Thoracic aorta (tissue), 2 donors: ENCODE data around the gene AMPD3. TPM values are rescaled to one million over a fixed set of nuclear protein-coding genes. Genes with fewer than 3 reads are reported as not detected.
"Not testable (repeated sequence)": the region's sequence is repeated elsewhere in the genome, so short reads cannot be mapped to it uniquely, and the experiment has no call there.

ENCODE experiments used
- ATAC-seq: fragments of 150-250 bp; one replicate; pipeline ENCODE4 v1.8.0; 2017; ENCODE audit warnings: low read depth; ENCODE audit not compliant: insufficient number of reproducible peaks, low FRiP score
- DNase-seq: peaks from one replicate; pipeline ENCODE4 v3.0.0-alpha.2; 2020; ENCODE audit warnings: low spot score
- H3K27ac ChIP-seq, 2 donors: fragments of 200-600 bp; sonication (generic); 1 replicate in 1 of 2; 2 replicates in 1 of 2; pipeline ENCODE4 v1.5.1; 2016; ENCODE audit warnings: mild to moderate bottlenecking in 2 of 2, moderate library complexity in 2 of 2
- H3K27me3 ChIP-seq: fragments of 200-600 bp; sonication (generic); replicated peaks from 2 replicates; pipeline ENCODE4 v1.6.0; 2016; ENCODE audit warnings: mild to moderate bottlenecking; ENCODE audit not compliant: insufficient read depth
- H3K36me3 ChIP-seq: fragments of 200-600 bp; sonication (generic); one replicate; pipeline ENCODE4 v1.5.1; 2016
- H3K4me1 ChIP-seq, 2 donors: fragments of 200-600 bp; sonication (generic); 1 replicate in 1 of 2; 2 replicates in 1 of 2; pipeline versions ENCODE4 v1.5.1 to v1.6.0; 2016; ENCODE audit warnings: low read depth in 2 of 2, mild to moderate bottlenecking in 1 of 2; ENCODE audit not compliant: control insufficient read depth in 1 of 2
- H3K4me3 ChIP-seq: fragments of 200-600 bp; sonication (generic); 2 replicates; pipeline ENCODE4 v1.5.1; 2016; ENCODE audit warnings: mild to moderate bottlenecking
- H3K9me3 ChIP-seq: fragments of 200-600 bp; sonication (generic); 2 replicates; pipeline ENCODE4 v1.5.1; 2016
- total RNA-seq, 2 donors: library from RNA; depleted of rRNA; stranded (reverse); fragments of >200 nt; gene quantifications; one replicate each; pipeline versions ENCODE4 v1.1.0 to v1.2.3, GENCODE V29; 2016
- TF ChIP-seq, protein P1 (sequence below): fragments of 200-600 bp; sonication (generic); IDR thresholded peaks from one replicate; pipeline ENCODE4 v1.5.1; 2019; ENCODE audit warnings: antibody characterized with exemption

AMPD3 gene
- total RNA-seq, 2 donors from 2014 or later: 7.0 to 17.6 TPM

GRCh38 chr11:10436224-10436623, 18.8 kb upstream of the AMPD3 start:
- Histone ChIP-seq H3K4me1 (no peaks in the 10 kb centered on the region), H3K27me3 (no peaks in the 10 kb centered on the region), H3K9me3 (no peaks in the 10 kb centered on the region), H3K4me3 (no peak overlapping the region), H3K36me3 (no peaks in the 10 kb centered on the region), H3K27ac (no peak overlapping the region)
- DNase-seq (no peak), ATAC-seq (no peak)
- TF ChIP-seq, protein P1, sequence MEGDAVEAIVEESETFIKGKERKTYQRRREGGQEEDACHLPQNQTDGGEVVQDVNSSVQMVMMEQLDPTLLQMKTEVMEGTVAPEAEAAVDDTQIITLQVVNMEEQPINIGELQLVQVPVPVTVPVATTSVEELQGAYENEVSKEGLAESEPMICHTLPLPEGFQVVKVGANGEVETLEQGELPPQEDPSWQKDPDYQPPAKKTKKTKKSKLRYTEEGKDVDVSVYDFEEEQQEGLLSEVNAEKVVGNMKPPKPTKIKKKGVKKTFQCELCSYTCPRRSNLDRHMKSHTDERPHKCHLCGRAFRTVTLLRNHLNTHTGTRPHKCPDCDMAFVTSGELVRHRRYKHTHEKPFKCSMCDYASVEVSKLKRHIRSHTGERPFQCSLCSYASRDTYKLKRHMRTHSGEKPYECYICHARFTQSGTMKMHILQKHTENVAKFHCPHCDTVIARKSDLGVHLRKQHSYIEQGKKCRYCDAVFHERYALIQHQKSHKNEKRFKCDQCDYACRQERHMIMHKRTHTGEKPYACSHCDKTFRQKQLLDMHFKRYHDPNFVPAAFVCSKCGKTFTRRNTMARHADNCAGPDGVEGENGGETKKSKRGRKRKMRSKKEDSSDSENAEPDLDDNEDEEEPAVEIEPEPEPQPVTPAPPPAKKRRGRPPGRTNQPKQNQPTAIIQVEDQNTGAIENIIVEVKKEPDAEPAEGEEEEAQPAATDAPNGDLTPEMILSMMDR: no peak

DNA sequence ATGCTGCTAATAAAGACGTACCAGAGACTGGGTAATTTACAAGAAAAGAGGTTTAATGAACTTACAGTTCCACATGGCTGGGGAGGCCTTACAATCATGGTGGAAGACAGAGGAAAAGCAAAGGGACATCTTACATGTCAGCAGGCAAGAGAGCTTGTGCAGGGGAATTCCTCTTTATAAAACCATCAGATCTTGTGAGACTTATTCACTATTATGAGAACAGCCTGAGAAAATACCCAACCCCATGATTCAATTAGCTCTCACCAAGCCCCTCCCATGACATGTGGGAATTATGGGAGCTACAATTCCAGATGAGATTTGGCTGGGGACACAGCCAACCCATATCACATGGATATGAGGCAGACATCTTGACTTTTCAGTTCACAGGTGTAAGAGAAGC, 18.4 kb upstream of the AMPD3 start:
- not testable (repeated sequence) for H3K9me3 ChIP-seq, DNase-seq, H3K4me1 ChIP-seq, H3K27me3 ChIP-seq, H3K27ac ChIP-seq, ATAC-seq, H3K4me3 ChIP-seq, H3K36me3 ChIP-seq

DNA sequence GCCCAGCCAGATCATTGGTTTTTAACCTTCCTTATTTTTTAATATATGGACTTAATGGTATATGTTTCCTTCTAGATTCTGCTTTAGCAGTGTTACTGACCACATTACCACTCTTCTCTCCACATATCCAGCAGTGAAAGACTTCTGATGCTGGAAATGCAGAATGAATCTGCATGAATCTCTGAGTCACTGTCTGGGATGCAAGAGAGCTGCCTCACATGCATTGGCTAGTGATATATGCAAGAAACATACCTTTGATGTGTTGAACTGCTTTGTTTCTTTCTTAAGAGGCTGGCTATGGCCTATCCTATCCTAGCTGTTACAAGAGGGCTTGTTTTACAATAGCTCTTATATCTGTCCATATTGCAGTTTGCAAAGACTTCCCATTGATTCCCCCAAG, 16.6 kb upstream of the AMPD3 start:
- TF ChIP-seq, protein P1: no peak
- H3K9me3 ChIP-seq: no peaks in the 10 kb centered on the region
- H3K4me3 ChIP-seq: no peak overlapping the region
- H3K4me1 ChIP-seq: no peaks in the 10 kb centered on the region
- DNase-seq (no peak), ATAC-seq (no peak)
- no peak overlapping the region for H3K27ac ChIP-seq
- no peaks in the 10 kb centered on the region for H3K36me3 ChIP-seq
- no peaks in the 10 kb centered on the region for H3K27me3 ChIP-seq

DNA sequence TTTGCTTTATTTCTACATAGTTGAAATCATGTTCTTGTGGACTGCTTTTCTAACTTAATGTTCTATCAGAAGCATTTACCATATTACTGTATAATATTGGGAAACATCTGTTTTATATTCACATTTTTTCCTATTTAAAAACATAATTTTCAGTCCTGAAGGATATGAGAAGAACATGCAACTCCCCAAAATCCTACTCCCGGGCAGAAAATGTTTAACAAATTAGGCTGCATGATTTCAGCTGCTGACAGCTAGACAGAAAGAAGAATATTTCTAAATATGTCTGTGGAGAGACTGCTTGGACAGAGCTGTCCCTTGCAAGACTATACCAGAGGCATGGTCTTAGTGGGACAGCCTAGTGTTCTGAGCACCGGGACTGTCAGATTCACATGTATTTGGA, 15.7 kb upstream of the AMPD3 start:
- Histone ChIP-seq H3K9me3 (no peaks in the 10 kb centered on the region), H3K36me3 (no peaks in the 10 kb centered on the region)
- ATAC-seq: no peak

GRCh38 chr11:10439924-10440323, 15.1 kb upstream of the AMPD3 start:
- H3K36me3 ChIP-seq: no peaks in the 10 kb centered on the region
- H3K27me3 ChIP-seq: no peaks in the 10 kb centered on the region
- TF ChIP-seq, protein P1: no peak
- H3K4me1 ChIP-seq: no peaks in the 10 kb centered on the region
- H3K27ac ChIP-seq: no peak overlapping the region
- no peaks in the 10 kb centered on the region for H3K9me3 ChIP-seq
- H3K4me3 ChIP-seq: no peak overlapping the region
- no peak for DNase-seq
- ATAC-seq: no peak

More for the DNA sequence above, 15.7 kb upstream of the AMPD3 start:
- TF ChIP-seq, protein P1: no peak
- H3K4me1 ChIP-seq: no peaks in the 10 kb centered on the region
- H3K27ac ChIP-seq: no peak overlapping the region
- DNase-seq: no peak
- H3K4me3 ChIP-seq: no peak overlapping the region
- H3K27me3 ChIP-seq: no peaks in the 10 kb centered on the region

- H3K27ac ChIP-seq: no peak overlapping the region
- no peak for ATAC-seq
- no peak overlapping the region for H3K4me3 ChIP-seq
- H3K4me1 ChIP-seq: no peaks in the 10 kb centered on the region
- H3K9me3 ChIP-seq: no peaks in the 10 kb centered on the region
- TF ChIP-seq, protein P1: no peak
- no peaks in the 10 kb centered on the region for H3K27me3 ChIP-seq
- DNase-seq: no peak
- H3K36me3 ChIP-seq: no peaks in the 10 kb centered on the region
These were observed 14.7 kb upstream of the AMPD3 start for GRCh38 chr11:10440401-10440800.
